GM12872 (cell line): ENCODE results near the gene ITSN2.

Experiments
- TF ChIP-seq, protein P1 (sequence below): IDR thresholded peaks from 3 replicates; pipeline ENCODE4 v1.5.1; 2011; ENCODE audit warnings: low read depth, mild to moderate bottlenecking, low read length, moderate library complexity; ENCODE audit not compliant: insufficient read depth

Gene ITSN2

GRCh38 chr2:24351981-24352380 is 8.4 kb downstream of the ITSN2 start:
- TF ChIP-seq, protein P1, sequence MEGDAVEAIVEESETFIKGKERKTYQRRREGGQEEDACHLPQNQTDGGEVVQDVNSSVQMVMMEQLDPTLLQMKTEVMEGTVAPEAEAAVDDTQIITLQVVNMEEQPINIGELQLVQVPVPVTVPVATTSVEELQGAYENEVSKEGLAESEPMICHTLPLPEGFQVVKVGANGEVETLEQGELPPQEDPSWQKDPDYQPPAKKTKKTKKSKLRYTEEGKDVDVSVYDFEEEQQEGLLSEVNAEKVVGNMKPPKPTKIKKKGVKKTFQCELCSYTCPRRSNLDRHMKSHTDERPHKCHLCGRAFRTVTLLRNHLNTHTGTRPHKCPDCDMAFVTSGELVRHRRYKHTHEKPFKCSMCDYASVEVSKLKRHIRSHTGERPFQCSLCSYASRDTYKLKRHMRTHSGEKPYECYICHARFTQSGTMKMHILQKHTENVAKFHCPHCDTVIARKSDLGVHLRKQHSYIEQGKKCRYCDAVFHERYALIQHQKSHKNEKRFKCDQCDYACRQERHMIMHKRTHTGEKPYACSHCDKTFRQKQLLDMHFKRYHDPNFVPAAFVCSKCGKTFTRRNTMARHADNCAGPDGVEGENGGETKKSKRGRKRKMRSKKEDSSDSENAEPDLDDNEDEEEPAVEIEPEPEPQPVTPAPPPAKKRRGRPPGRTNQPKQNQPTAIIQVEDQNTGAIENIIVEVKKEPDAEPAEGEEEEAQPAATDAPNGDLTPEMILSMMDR, result peak; percentile 22; the same call in 1 of the 3 replicates

DNA sequence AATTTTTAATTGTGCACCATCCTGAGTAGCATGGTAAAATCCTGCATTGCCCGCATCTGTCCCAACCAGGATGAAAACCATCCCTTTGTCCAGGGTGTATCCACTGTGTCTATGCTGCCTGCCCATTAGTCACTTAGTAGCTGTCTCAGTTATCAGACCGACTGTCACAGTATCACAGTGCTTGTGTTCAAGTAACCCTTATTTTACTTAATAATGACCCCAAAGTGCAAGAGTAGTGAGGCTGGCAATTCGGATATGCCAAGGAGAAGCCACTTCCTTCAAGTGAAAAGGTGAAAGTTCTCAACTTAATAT is 8.8 kb downstream of the ITSN2 start:
- TF ChIP-seq, protein P1, result no peak

DNA sequence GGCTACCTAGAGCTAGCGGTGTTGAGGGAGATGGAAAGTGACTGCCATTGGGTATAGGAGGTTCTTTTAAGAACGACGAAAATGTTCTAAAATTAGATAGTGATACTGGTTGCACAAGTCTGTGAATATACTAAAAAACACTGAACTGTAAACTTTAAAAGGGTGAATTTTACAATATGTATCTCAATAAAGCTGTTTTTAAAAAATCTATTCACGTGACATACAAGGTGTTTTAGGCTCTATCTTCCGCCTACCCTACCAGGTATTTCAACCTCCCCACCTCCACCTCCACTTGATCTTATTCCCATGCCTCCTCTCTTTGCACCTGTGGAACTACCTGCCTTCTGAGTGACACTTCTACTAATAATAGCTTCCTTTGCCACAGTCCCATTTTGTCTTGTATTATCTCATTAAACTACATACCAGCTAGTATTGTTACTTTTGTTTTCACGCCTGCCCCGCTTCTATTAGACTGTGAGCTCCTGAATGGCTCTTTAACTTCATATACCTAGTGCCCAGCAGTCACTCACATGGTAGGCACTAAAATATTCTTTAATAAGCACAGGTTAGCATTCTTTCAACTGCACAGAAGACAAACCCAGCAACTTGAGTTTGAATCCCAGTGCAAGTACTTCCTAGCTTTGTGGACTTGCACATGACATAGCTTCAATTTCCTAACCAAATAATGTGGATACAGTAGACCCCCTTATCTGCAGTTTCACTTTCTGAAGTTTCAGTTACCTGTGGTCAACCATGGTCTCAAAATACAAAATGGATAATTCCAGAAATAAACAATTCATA is 9.3 kb downstream of the ITSN2 start:
- TF ChIP-seq, protein P1, result no peak

DNA sequence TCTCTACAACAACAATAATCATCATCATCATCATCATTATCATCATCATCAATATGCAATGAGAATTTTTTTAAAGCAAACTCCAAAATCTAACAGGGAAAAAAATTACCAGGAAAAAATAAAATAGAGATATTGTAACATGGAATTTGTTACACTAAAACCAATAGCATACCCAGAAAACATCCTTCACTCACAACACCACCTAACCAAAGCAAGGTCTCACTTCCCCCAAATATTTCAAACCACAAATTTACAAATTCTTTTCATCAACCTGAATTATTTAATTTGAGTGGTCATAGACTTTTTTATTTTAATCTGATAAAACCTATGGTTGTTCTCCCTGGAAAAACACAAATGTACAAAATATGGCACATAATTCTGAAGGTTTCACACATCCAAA is 11.2 kb downstream of the ITSN2 start:
- TF ChIP-seq, protein P1, result no peak

DNA sequence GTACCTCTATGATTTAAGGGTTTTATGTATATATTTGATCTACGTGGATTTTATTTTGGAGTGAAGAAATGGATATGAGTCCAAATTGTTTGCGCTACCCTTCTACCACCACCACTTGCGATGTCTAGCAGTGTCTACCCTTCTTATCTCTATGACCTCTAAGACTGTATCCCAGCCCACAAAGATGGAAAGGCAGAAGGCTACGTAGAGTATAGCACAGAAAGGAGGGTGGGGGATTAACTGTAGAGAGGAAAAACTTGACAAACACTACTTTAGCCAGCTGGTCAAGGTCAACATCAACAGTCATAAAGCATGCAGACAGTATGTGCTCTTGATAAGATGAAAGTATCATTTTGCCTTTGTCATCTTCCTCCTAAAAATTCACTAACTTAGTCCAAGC is 14.4 kb downstream of the ITSN2 start:
- TF ChIP-seq, protein P1, result no peak

- TF ChIP-seq, protein P1, result no peak
Measured at GRCh38 chr2:24343225-24343882, 17.0 kb downstream of the ITSN2 start.

GRCh38 chr2:24342110-24342910 is 18.0 kb downstream of the ITSN2 start:
- TF ChIP-seq, protein P1, result no peak
